ENCODE results near the gene C1QB.

The C1QB gene, protein sequence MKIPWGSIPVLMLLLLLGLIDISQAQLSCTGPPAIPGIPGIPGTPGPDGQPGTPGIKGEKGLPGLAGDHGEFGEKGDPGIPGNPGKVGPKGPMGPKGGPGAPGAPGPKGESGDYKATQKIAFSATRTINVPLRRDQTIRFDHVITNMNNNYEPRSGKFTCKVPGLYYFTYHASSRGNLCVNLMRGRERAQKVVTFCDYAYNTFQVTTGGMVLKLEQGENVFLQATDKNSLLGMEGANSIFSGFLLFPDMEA

GRCh38 chr1:22652881-22653316 is at the start of gene C1QB:
C1QB (plus strand) TSS chr1:22653236; CDS start chr1:22659463, 6,227 bp downstream.
- TF ChIP-seq CTCF (IDR thresholded peaks at IDR 0.05), result no peak

DNA sequence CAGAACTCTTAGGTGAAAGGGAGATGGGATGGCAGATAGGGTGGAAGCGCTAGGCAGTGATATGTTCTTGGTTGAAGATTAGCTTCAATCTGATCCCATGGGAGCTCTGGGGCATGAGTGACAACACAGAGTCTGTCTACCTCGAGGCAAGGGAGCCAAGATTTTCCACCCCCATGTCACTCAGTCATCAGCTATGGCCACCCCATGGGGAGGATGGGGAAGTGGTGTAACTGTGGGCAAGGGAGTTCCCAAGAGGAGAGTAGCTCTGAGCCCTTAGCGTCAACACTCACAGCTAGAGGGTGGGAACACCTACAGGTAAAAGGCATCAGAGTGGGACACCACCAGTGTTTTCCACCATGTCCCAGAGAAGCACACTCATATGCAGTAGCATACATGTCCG is 46.9 kb upstream of the C1QB start:
- TF ChIP-seq CTCF (IDR thresholded peaks at IDR 0.05), result no peak

GRCh38 chr1:22607154-22607553 is 45.9 kb upstream of the C1QB start:
- no peak for TF ChIP-seq CTCF (IDR thresholded peaks at IDR 0.05)

GRCh38 chr1:22608361-22608760 is 44.7 kb upstream of the C1QB start:
- TF ChIP-seq CTCF (IDR thresholded peaks at IDR 0.05), result no peak

- no peak for TF ChIP-seq CTCF (IDR thresholded peaks at IDR 0.05)
These were observed 43.7 kb upstream of the C1QB start for GRCh38 chr1:22609291-22609690.

DNA sequence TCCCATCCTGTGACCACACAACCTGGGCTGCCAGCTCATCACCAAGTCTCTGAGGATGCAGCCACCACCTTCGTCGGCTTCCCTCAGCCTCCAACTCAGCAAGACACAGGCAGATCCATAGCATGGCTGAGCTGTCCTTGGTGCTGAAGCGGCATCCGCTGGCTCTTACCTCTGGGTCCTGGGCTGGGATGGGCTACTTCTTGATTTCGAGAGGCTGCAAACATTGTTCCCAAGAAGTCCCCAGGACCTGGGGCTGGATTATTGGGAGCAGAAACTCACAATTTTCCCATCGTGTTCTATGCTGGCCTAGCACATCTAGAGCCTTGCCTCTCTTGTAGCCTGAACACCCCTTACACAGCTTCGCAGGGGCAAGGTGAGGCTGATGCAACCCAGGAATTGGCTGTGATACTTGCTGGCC is 41.5 kb upstream of the C1QB start:
- no peak for TF ChIP-seq CTCF (IDR thresholded peaks at IDR 0.05)

- no peak for TF ChIP-seq CTCF (IDR thresholded peaks at IDR 0.05)
These were observed 40.1 kb upstream of the C1QB start for GRCh38 chr1:22612671-22613571.
